DMS 273 (cell line): ENCODE results near the gene UTY.
"Not testable (repeated sequence)": the region's sequence is repeated elsewhere in the genome, so short reads cannot be mapped to it uniquely, and the experiment has no call there.

ENCODE experiments used
- DNase-seq: peaks from one replicate; lab custom pipeline; 2025; ENCODE audit not compliant: unreplicated experiment; lab: John Stamatoyannopoulos, UW

Gene UTY

DNA sequence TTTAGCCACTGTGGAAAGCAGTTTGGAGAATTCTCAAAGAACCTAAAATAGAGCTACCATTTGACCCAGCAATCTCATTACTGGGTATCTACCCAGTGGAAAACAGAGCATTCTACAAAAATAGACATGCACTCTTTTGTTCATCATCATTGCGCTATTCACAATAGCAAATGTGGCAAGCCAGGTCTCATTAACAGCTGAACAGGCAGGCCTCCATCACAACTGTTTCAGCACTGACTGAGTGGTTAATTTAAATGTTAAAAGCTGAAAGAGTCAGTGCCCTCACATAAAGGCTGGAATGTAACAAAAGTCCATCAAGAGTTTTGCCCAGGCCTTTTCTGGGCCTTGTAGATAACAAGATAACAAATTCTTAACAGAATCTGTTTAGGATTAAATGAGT lies 166.9 kb downstream of the UTY start:
- no peak for DNase-seq

DNA sequence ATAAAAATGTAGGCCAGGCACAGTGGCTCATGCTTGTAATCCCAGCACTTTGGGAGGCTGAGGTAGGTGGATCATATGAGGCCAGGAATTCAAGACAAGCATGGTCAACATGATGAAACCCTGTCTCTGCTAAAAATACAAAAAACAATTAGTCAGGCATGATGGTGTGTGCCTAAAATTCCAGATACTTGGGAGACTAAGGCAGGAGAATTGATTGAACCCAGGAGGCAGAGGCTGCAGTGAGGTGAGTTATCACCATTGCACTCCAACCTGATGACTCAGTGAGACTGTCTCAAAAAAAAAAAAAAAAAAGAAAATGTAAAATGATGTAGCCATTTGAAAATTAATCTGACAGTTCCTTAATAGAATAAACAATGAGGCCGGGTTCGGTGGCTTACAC lies 171.9 kb downstream of the UTY start:
- DNase-seq, result no peak

DNA sequence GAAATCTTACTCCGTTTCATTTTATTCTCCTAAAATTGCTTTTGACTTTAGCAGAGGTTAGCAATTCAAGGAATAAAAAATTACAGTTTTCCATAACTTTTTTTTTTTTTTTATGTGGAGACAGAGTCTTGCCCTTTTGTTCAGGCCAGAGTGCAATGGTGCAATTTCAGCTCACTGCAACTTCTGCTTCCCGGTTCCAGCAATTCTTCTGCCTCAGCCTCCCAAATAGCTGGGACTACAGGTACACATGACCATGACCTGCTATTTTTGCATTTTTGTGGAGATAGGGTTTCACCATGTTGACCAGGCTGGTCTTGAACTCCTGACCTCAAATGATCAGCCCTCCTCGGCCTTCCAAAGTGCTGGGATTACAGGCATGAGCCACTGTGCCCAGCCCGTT lies 179.0 kb downstream of the UTY start:
- DNase-seq, result no peak

DNA sequence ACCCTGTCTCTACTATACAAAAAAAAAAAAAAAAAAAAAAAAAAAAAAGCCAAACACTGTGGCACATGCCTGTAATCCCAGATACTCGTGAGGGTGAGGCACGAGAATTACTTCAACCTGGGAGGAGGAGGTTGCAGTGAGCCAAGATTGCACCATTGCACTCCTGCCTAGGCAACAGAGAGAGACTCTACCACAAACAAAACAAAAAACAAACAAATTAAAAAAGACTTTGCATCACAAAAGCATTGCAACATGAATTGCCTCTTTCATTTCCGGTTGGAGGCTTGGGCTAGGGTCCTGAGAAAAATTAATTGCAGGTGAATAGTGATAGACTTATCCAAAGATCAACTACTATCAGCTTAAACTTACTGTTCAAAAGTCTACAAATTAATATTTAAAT lies 180.4 kb downstream of the UTY start:
- DNase-seq, result no peak

DNA sequence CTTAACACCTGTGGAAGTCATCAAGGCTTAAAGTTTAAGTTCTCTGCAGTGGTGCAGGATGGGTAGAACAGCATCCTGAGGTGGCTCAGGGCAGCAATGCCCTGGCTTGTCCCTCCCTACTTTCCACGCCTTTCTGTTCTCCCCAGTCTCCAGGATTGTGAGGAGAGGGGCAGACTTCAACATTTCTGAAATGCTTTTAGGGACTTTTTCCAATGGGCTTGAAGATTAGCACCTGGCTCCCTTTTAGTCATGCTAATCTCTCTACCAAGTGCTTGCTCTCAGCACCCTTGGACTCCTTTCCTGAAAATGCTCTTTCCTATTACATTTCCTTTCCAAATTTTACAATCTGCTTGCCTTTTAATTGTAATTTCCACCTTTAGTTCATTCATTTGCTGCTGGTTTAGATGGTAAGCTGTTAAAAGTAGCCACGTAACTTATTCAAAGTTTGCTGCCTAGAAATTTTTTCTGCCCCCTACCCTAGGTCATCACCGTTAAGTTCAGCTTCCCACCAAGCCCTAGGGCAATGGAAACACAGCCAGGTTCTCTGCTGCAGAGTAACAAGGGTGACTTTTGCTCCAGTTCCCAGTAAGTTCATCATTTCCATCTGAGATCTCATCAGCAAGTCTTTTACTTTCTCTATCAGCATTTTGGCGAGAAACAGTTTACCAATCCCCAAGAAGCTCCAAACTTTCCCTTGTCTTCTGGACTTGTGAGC lies 183.5 kb downstream of the UTY start:
- no peak for DNase-seq

DNA sequence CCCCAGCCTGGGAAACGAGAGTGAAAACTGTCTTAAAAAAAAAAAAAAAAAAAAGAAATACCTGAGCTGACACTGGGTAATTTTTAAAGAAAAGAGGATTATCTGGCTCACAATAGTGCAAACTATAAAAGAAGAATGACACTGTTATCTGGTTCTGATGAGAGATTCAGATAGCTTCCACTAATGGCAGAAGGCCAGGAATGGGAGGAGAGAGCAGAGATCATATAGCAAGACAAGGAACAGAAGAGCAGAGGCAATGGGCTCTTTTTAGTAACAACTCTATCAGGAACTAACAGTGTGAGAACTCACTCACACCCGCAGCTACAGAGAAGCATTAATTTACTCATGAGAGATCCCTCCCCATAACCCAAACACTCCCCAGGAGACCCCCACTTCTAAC lies 184.8 kb downstream of the UTY start:
- DNase-seq, result no peak

DNA sequence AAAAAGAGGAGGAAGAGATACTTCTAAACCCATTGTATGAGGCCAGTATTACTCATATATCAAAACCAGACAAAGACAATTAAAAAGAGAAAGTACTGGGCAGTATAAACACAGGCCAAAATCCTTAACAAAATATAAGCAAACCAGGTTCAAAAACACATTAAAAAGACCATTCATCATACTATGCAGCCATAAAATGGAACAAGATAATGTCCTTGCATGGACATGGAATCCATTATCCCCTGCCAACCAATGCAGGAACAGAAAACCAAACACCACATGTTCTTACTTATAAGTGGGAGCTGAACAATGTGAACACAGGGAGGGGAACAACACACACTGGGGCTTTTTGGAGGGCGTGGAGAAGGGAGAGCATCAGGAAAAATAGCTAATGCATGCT lies 188.6 kb downstream of the UTY start:
- no peak for DNase-seq

DNA sequence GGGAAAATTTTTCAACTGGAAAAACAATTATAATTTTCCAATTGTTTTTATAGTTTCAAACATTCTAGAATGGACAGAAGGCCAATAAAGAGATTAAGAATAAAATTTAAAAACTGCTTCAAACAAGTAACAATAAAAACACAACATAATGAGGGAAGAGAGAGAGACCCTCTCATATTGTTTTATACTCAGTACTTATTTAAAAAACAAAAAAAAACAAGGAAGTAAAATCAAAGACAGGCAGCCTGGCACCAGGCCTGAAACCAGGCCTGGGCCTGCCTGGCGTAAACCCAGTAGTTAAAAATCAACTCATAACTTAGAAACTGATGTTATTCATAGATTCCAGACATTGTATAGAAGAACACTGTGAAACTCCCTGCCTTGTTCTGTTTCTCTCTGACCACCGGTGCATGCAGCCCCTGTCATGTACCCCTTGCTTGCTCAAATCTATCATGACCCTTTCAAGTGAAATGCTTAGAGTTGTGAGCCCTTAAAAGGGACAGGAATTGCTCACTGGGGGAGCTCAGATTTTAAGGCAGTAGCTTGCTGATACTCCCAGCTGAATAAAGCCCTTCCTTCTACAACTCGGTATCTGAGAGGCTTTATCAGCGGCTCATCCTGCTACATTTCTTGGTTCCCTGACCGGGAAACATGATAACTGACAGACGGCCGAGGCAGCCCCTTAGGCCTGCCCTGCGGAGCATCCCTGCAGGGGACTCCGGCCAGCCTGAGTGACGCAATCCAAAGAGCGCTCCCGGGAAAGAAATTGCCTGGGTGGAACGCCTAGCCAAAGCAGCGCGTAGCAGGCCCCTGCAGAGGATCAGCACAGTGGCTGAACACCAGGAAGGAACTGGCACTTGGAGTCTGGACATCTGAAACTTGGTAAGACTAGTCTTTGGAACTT lies 197.4 kb downstream of the UTY start:
- DNase-seq, result not testable (repeated sequence)

DNA sequence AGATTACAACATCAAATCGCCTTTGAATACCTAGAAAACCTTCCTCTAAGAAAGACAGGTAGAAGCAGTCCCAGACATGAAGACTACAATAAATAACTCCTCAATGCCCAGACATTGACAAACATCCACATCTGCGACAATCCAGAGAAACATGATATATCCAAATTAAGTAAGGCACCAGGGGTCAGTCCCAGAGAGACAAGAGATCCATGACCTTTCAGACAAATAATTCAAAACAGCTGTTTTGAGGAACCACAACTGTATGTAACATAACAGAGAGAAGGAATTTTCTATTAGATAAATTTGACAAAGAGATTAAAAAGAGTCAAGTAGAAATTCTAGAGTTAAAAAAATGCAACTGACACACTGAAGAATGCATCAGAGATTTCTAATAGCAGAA lies 200.3 kb downstream of the UTY start:
- DNase-seq, result no peak

DNA sequence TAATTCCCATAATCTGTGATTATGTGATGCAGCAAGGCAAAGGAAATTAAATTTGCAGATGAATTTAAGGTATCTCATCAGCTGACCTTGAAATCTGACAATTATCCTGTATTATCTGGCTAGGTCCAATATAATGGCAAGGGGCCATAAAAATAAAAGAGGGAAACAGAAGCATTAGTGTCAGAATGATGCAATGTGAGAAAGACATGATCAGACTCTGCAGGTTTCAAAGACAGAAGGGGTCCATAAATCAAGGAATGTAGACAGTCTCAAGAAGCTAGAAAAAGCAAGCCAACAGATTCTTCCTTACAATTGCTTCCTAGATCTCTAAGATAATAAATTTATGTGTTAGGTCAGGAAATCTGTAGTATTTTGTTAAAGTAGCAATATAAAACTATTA lies 208.1 kb downstream of the UTY start:
- no peak for DNase-seq

DNA sequence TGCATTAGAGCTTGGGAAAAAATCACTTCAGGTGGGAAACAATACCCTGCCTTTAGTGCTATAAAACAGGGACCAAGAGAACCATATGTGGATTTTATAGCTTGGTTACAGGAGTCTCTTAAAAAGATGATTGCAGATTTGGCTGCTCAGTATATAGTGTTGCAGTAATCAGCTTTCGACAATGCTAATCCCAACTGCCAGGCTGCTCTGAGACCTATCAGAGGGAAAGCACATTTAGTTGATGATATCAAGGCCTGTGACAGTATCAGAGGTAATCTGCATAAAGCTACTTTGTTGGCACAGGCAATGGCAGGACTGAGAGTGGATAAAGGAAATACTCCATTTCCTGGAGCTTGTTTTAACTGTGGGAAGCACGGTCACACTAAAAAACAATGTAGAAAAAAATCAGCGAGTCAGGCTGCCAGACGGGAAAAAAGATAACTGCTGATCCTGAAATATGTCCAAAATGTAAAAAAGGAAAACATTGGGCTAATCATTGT lies 225.8 kb downstream of the UTY start:
- DNase-seq, result not testable (repeated sequence)

DNA sequence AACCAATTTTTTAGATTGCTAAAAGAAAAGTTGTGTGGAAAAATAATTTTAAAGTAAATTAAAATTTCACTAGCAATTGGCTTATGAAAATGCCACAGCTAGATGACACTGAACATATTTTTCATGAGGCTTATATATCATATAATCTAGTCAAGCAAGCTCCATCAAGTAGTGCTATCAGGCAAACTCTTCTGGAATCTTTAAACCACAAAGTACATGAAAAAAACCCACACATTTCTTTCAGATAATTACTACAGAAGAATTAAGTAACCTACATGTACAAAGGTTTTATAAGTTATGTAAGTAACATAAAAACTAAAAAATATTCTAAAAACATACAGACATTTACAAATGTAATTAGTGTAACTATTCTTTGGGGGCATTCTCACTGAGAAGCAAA lies 229.4 kb downstream of the UTY start:
- no peak for DNase-seq

DNA sequence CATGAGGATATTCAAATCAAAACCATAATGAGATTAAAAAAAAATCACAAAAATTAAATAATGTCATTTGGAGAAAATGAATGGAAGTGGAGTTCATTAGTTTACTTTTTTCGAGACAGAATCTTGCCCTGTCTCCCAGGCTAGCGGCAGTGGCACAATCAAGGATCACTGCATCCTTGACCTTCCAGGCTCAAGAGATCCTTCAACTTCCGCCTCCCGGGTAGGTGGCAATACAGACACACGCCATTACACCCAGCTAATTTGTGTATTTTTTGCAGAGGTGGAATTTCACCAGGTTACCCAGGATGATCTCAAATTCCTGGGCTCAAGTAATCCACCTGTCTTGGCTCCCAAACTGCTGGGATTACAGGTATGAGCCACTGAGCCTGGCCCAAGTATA lies 236.1 kb downstream of the UTY start:
- DNase-seq, result no peak

DNA sequence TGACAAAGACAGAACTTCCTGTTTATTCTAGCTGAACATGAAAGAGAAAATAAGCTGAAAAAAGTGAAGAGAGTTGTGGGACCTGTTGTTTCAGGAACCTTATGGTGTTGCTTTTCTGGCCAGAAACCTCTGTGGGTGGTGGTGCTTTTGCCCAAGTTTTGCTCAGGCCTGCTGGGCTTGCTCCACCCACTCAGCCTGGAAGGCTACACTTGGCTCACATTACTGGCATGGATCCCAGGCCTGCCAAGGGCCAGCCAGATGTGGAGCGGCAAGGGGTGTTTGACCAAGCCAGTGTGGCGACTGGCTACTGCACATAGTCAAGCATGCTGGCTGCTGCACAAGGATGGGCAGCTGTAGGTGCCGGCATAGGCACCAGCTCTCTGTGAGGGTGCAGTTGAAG lies 245.9 kb downstream of the UTY start:
- DNase-seq, result no peak

DNA sequence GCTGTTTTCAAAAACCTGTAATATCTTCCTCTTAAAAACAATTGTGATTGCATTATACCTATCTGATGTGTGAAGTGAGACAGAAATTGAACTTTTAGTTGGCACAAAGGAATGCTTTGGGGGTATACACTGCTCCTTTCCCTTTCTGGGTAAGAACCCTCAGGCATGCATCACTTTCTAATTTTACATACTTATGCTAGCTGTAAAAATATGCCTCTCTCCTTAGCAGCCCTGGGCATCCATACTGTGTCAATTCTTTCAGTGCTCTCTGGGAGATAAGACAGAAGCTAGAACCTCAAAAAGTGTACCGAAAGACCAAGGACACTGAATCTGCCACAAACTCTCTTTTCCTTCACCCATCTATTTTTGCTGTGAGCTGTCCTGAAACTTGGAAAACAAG lies 246.7 kb downstream of the UTY start:
- no peak for DNase-seq

DNA sequence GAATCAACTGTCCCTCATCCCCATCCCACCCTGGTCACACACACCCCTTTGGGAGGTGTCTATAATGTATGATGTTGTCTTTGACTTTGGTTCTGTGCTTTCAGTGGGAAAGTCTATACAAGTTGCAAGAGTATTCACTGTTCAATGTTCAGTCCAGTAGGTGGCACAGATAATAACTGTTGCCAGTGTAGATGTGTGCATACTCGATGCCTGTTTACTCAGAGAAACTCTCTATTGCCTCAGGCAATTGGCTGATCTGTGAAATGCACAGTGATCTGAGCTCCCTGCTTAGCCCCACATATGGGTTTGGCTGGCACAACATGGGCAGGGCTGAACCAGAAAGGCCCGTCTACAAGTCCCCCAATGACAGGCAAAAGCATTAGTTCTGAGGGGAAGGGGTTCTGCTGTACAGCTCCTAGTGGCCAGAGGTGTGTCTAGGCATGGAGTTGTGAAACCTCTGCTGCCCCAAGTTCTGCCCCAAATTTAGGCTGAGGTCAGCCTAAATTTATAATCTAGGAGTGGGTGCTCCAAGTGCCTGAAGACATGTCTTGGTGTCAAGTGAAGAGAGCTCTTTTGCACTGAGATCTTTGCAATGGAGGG lies 252.4 kb downstream of the UTY start:
- no peak for DNase-seq

DNA sequence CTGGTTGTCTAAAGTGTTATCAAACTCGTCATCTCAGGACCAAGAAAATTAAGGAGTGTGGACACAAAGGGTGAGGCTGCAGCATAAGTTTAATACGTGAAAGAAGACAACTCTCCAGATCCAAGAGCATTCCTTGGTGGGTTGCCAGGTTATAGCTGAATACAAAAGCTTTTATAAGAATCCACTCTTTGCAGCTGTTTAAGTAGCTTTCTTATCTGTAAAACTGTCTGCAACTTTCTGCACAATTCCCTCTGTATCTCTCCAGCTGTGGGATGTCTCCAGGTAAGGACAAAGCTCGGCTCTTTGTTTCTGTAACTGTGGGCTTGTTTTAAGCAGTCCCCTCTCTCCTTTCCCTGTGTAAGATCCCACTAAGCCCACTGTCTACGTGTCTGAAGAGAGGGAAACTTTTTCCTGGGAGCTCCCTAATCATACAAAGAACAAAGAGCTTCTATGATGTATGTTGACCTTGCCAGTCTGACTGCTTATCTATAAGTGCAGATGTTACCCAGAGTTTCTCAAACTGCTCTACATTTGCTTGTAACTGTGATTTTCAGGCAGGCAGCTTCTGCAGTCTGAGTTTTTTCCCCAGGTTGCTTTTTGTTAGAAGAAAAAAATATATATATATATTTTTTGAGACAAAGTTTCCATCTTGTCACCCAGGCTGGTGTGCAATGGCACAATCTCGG lies 268.7 kb downstream of the UTY start:
- DNase-seq, result no peak

DNA sequence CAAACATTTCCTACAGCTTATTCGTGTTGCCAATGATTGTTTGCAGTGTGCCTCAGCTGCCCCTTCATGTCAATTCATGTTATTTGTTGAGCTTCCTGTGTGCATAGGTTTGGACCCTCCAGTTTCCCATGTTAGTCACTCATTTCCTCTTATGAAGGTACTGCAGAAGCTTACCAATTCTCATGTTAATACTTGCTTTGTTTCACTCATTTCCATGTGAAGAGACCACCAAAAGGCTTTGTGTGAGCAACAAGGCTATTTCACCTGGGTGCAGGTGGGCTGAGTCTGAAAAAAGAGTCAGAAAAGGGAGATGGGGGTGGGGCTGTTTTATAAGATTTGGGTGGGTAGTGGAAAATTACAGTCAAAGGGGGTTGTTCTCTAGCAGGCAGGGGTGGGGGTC lies 274.6 kb downstream of the UTY start:
- DNase-seq, result no peak
